H9 (cell line): ENCODE results near the gene NECTIN1. TPM values are rescaled to one million over a fixed set of nuclear protein-coding genes. Genes with fewer than 3 reads are reported as not detected.

ENCODE experiments used
- DNase-seq: peaks from one replicate; pipeline ENCODE4 v3.0.0-alpha.2; 2017
- H2AFZ ChIP-seq: one replicate; pipeline ENCODE4 v1.6.1; 2013; ENCODE audit warnings: mild to moderate bottlenecking, low read length, control low read depth, moderate library complexity
- H2AK5ac ChIP-seq: 2 replicates; pipeline ENCODE4 v1.6.1; 2013; ENCODE audit warnings: low read length, control low read depth, mixed read lengths; ENCODE audit not compliant: insufficient read length
- H2BK120ac ChIP-seq: one replicate; pipeline ENCODE4 v1.6.1; 2013; ENCODE audit warnings: low read depth, mild to moderate bottlenecking, low read length, control low read depth, inconsistent platforms; ENCODE audit not compliant: poor library complexity, severe bottlenecking
- H2BK12ac ChIP-seq: 2 replicates; pipeline ENCODE4 v1.6.1; 2013; ENCODE audit warnings: low read length, control low read depth, mixed read lengths, low read depth; ENCODE audit not compliant: insufficient read length
- H2BK15ac ChIP-seq: 2 replicates; pipeline ENCODE4 v1.6.1; 2013; ENCODE audit warnings: low read depth, low read length, control low read depth
- H2BK20ac ChIP-seq: one replicate; pipeline ENCODE4 v1.6.1; 2013; ENCODE audit warnings: low read depth, mild to moderate bottlenecking, low read length, control low read depth, inconsistent platforms; ENCODE audit not compliant: poor library complexity, severe bottlenecking
- H2BK5ac ChIP-seq: 2 replicates; pipeline ENCODE4 v1.6.1; 2013; ENCODE audit warnings: low read length, control low read depth, mixed read lengths; ENCODE audit not compliant: insufficient read length
- H3K14ac ChIP-seq: 2 replicates; pipeline ENCODE4 v1.6.1; 2013; ENCODE audit warnings: low read length, control low read depth; ENCODE audit not compliant: insufficient read depth
- H3K18ac ChIP-seq: 2 replicates; pipeline ENCODE4 v1.6.1; 2013; ENCODE audit warnings: low read depth, mild to moderate bottlenecking, mixed read lengths, low read length, control low read depth; ENCODE audit not compliant: insufficient read length
- H3K23ac ChIP-seq: 2 replicates; pipeline ENCODE4 v1.6.1; 2013; ENCODE audit warnings: low read length, control low read depth, mixed read lengths, low read depth; ENCODE audit not compliant: insufficient read length
- H3K23me2 ChIP-seq: 2 replicates; pipeline ENCODE4 v1.6.1; 2013; ENCODE audit warnings: low read depth, mild to moderate bottlenecking, mixed read lengths, low read length, control low read depth; ENCODE audit not compliant: insufficient read length, poor library complexity, severe bottlenecking
- H3K27ac ChIP-seq: 2 replicates; pipeline ENCODE4 v1.5.1; 2013; ENCODE audit warnings: low read length, control low read depth, mixed read lengths, low read depth; ENCODE audit not compliant: insufficient read length
- H3K27me3 ChIP-seq: 2 replicates; pipeline ENCODE4 v1.6.1; 2013; ENCODE audit warnings: low read length, control low read depth, inconsistent platforms; ENCODE audit not compliant: insufficient read depth
- H3K4ac ChIP-seq: 2 replicates; pipeline ENCODE4 v1.6.1; 2013; ENCODE audit warnings: low read depth, mild to moderate bottlenecking, control low read depth, inconsistent platforms, low read length, moderate library complexity
- H3K4me1 ChIP-seq: 2 replicates; pipeline ENCODE4 v1.6.1; 2013; ENCODE audit warnings: low read length, control low read depth, inconsistent platforms; ENCODE audit not compliant: insufficient read depth
- H3K4me2 ChIP-seq: 2 replicates; pipeline ENCODE4 v1.6.1; 2013; ENCODE audit warnings: low read length, control low read depth, mixed read lengths; ENCODE audit not compliant: insufficient read length, insufficient read depth
- H3K56ac ChIP-seq: 2 replicates; pipeline ENCODE4 v1.6.1; 2013; ENCODE audit warnings: low read depth, mild to moderate bottlenecking, mixed read lengths, low read length, control low read depth; ENCODE audit not compliant: insufficient read length
- H3K79me1 ChIP-seq: 2 replicates; pipeline ENCODE4 v1.6.1; 2013; ENCODE audit warnings: low read depth, mild to moderate bottlenecking, moderate library complexity, low read length, control low read depth, inconsistent platforms; ENCODE audit not compliant: insufficient read depth, poor library complexity, severe bottlenecking
- H3K79me2 ChIP-seq: 2 replicates; pipeline ENCODE4 v1.6.1; 2013; ENCODE audit warnings: low read length, control low read depth, inconsistent platforms; ENCODE audit not compliant: insufficient read depth
- H3K9ac ChIP-seq: 2 replicates; pipeline ENCODE4 v1.6.1; 2013; ENCODE audit warnings: low read length, control low read depth, mixed read lengths; ENCODE audit not compliant: insufficient read length; ENCODE audit errors: extremely low read depth
- H3K9me3 ChIP-seq: one replicate; pipeline ENCODE4 v1.6.1; 2013; ENCODE audit warnings: low read depth, low read length, inconsistent platforms; ENCODE audit not compliant: control insufficient read depth
- H3T11ph ChIP-seq: one replicate; pipeline ENCODE4 v1.6.1; 2013; ENCODE audit warnings: mild to moderate bottlenecking, low read length, control low read depth, inconsistent platforms
- H4K20me1 ChIP-seq: one replicate; pipeline ENCODE4 v1.6.1; 2013; ENCODE audit not compliant: control insufficient read depth, insufficient read length, insufficient read depth
- H4K5ac ChIP-seq: 2 replicates; pipeline ENCODE4 v1.6.1; 2013; ENCODE audit warnings: low read depth, mild to moderate bottlenecking, mixed read lengths, low read length, control low read depth; ENCODE audit not compliant: insufficient read length
- H4K8ac ChIP-seq: replicated peaks from 2 replicates; pipeline ENCODE4 v1.6.1; 2013; ENCODE audit warnings: low read length, control low read depth, mixed read lengths, low read depth; ENCODE audit not compliant: insufficient read length
- H4K91ac ChIP-seq: 2 replicates; pipeline ENCODE4 v1.6.1; 2013; ENCODE audit warnings: low read depth, mild to moderate bottlenecking, moderate library complexity, mixed read lengths, low read length, control low read depth; ENCODE audit not compliant: insufficient read length
- H3K27ac Mint-ChIP-seq, 3 experiments: 2 replicates in 2 of 3; 3 replicates in 1 of 3; pipeline ENCODE4 v1.8.0; 2020 to 2021; ENCODE audit warnings: mixed read lengths in 3 of 3, mild to moderate bottlenecking in 1 of 3, moderate library complexity in 1 of 3
- H3K27me3 Mint-ChIP-seq: 2 replicates; pipeline ENCODE4 v1.8.0; 2021; ENCODE audit warnings: low read depth, mild to moderate bottlenecking, moderate library complexity, mixed read lengths
- H3K36me3 Mint-ChIP-seq, 3 experiments: 2 replicates in 2 of 3; 3 replicates in 1 of 3; pipeline ENCODE4 v1.8.0; 2020 to 2021; ENCODE audit warnings: low read depth in 3 of 3, mixed read lengths in 3 of 3; ENCODE audit not compliant: insufficient read depth in 1 of 3
- H3K4me1 Mint-ChIP-seq, 2 experiments: 2 replicates each; pipeline ENCODE4 v1.8.0; 2020; ENCODE audit warnings: mixed read lengths in 2 of 2
- H3K4me3 Mint-ChIP-seq, 2 experiments: 2 replicates in 1 of 2; 3 replicates in 1 of 2; pipeline ENCODE4 v1.8.0; 2020 to 2021; ENCODE audit warnings: mild to moderate bottlenecking in 2 of 2, mixed read lengths in 2 of 2, moderate library complexity in 1 of 2
- H3K9me3 Mint-ChIP-seq, 2 experiments: 2 replicates in 1 of 2; 3 replicates in 1 of 2; pipeline ENCODE4 v1.8.0; 2020; ENCODE audit warnings: mild to moderate bottlenecking in 2 of 2, mixed read lengths in 2 of 2, moderate library complexity in 1 of 2
- CTCF ChIP-seq: fragments of 200-600 bp; sonication (generic); conservative IDR thresholded peaks from 3 replicates; pipeline ENCODE4 v1.8.0; 2021; ENCODE audit warnings: antibody characterized with exemption, mild to moderate bottlenecking
- WGBS: extraction: QIAGEN DNeasy Blood & Tissue Kit; methylation state at CpG from one replicate; pipeline ENCODE4 v1.1.7; 2013; ENCODE audit warnings: missing lambda C conversion rate, low lambda C conversion rate, mixed read lengths; ENCODE audit not compliant: insufficient read length; ENCODE audit errors: extremely low coverage; 5-methylcytosine and 5-hydroxymethylcytosine counted together
- total RNA-seq: library from RNA; stranded (reverse); gene quantifications from 2 replicates; pipeline ENCODE4 v1.2.1, GENCODE V29; 2021

NECTIN1 gene
- total RNA-seq, 1 experiment from 2014 or later: 113 TPM

GRCh38 chr11:119619665-119620064 is 109.3 kb downstream of the NECTIN1 start:
- peaks cover 49 to 52% of the 10 kb centered on the region in 2 experiments for H3K4me1 Mint-ChIP-seq
- WGBS: no CpG with 5 or more reads among the region's 3 CpGs

More at GRCh38 chr11:119619665-119620064, 109.3 kb downstream of the NECTIN1 start:
- Histone ChIP-seq H3K4me2 (no peak overlapping the region), H2BK15ac (no peak overlapping the region), H3K4me1 (peaks cover 10% of the 10 kb centered on the region; the same call in 1 of the 2 replicates), H4K5ac (no peak overlapping the region), H4K91ac (no peak overlapping the region), H3K56ac (no peak overlapping the region), H3K9me3 (no peaks in the 10 kb centered on the region), H3K9ac (no peak overlapping the region), H2BK5ac (no peak overlapping the region), H4K20me1 (no peaks in the 10 kb centered on the region), H2BK120ac (no peak overlapping the region), H3K4ac (no peak overlapping the region), H3K79me2 (no peaks in the 10 kb centered on the region), H3K23ac (no peak overlapping the region), H3K27ac (no peak overlapping the region), H3K27me3 (0 out of 2 replicates have a peak, but pooled peaks cover 4% of the 10 kb centered on the region), H4K8ac (no peak overlapping the region), H3K18ac (no peak overlapping the region), H2AFZ (no peak overlapping the region), H2BK20ac (no peak overlapping the region), H3K23me2 (no peaks in the 10 kb centered on the region), H3T11ph (no peak overlapping the region), H2BK12ac (no peak overlapping the region), H3K14ac (no peak overlapping the region), H2AK5ac (no peak overlapping the region), H3K79me1 (no peaks in the 10 kb centered on the region)
- Mint-ChIP-seq H3K9me3 (no peaks in the 10 kb centered on the region; a peak in 1 of 5 replicates), H3K4me3 (no peak overlapping the region), H3K27me3 (peaks cover 26% of the 10 kb centered on the region), H3K36me3 (0 out of 7 replicates have a peak, but pooled peaks cover 0 to 1% (median 0%) of the 10 kb centered on the region in 3 experiments), H3K27ac (no peak overlapping the region; a peak in 1 of 7 replicates)
- no peak for DNase-seq
- no peak for TF ChIP-seq CTCF
